ENCODE data around the gene BOLA1.

BOLA1 gene

GRCh38 chr1:149906570-149907075 is 7.3 kb downstream of the BOLA1 start:
- no peak for DNase-seq (ENCODE audit: low read depth)
- no peak for TF ChIP-seq CTCF (IDR thresholded peaks at IDR 0.05; ENCODE audit: control insufficient read depth, extremely low read depth, insufficient read depth)

GRCh38 chr1:149914545-149914944 is 15.2 kb downstream of the BOLA1 start:
- DNase-seq (ENCODE audit: low read depth): no peak
- no peak for TF ChIP-seq CTCF (IDR thresholded peaks at IDR 0.05; ENCODE audit: control insufficient read depth, extremely low read depth, insufficient read depth)
- no peak overlapping the region for H3K4me3 ChIP-seq (ENCODE audit: low read depth, low read length)

More at GRCh38 chr1:149906570-149907075, 7.3 kb downstream of the BOLA1 start:
- H3K4me3 ChIP-seq (ENCODE audit: low read depth, low read length): no peak overlapping the region

GRCh38 chr1:149915429-149916192 is 16.2 kb downstream of the BOLA1 start:
- no peak for DNase-seq (ENCODE audit: low read depth)
- no peak for TF ChIP-seq CTCF (IDR thresholded peaks at IDR 0.05; ENCODE audit: control insufficient read depth, extremely low read depth, insufficient read depth)
- no peak overlapping the region for H3K4me3 ChIP-seq (ENCODE audit: low read depth, low read length)

GRCh38 chr1:149916193-149916897 is 17.0 kb downstream of the BOLA1 start:
- DNase-seq (ENCODE audit: low read depth): no peak
- H3K4me3 ChIP-seq (ENCODE audit: low read depth, low read length): no peak overlapping the region
- no peak for TF ChIP-seq CTCF (IDR thresholded peaks at IDR 0.05; ENCODE audit: control insufficient read depth, extremely low read depth, insufficient read depth)

GRCh38 chr1:149916898-149917252 is 17.5 kb downstream of the BOLA1 start:
- no peak for TF ChIP-seq CTCF (IDR thresholded peaks at IDR 0.05; ENCODE audit: control insufficient read depth, extremely low read depth, insufficient read depth)
- H3K4me3 ChIP-seq (ENCODE audit: low read depth, low read length): no peak overlapping the region
- DNase-seq (ENCODE audit: low read depth): no peak

- TF ChIP-seq CTCF (IDR thresholded peaks at IDR 0.05; ENCODE audit: control insufficient read depth, extremely low read depth, insufficient read depth): no peak
- DNase-seq (ENCODE audit: low read depth): no peak
- H3K4me3 ChIP-seq (ENCODE audit: low read depth, low read length): no peak within 1 kb of the TSS
Measured at GRCh38 chr1:149917571-149918144, 18.3 kb downstream of the BOLA1 start, which contains the start of gene SV2A. SV2A (minus strand) TSS chr1:149917844; CDS start chr1:149913840, 4,004 bp downstream.
